ENCODE measurements around the gene GALNT9. TPM values are rescaled to one million over a fixed set of nuclear protein-coding genes. Genes with fewer than 3 reads are reported as not detected.

Gene GALNT9
- total RNA-seq, 1 experiment from 2014 or later, result 0.45 TPM

DNA sequence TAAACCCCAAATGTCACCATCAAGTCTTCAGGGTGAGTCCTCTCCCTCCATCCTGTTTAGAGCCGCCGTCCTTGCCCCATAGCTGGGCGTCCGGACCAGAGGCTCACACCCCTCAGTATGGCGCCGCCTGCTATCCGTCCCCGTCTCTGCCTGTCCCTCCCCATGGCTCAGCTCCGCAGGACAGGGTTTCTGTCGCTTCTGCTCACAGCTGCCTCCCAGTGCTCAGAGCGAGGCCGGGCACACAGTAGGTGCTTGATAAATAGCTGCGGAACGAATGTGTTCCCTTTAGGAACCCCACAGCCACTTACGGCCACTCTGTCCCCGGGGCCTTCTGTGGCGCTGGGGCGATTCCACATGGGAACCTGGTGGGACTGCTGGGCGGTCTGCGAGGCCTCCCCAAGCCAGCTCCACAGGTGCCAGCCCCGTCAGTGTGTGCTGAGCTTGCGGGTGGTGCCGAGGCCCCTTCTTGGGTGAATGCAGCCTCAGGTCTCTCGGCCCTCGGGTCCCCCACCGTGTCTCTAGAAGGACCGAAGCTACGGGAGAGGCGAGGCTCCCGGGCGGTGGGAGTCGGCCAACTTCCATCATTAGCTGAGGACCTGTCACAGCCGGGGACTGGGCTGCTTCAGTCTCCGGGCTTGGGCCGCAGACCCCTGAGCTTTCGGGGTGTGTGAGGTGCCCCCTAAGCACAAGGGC is 122.2 kb downstream of the GALNT9 start:
- BruUV-seq (replicated peaks), result no TSS peak
- Histone ChIP-seq H3K27me3 (replicated peaks; ENCODE audit: control insufficient read depth, insufficient read depth, low read length) (no peaks in the 10 kb centered on the region; the same call in 1 of the 2 replicates), H3K4me3 (ENCODE audit: low read depth, low read length) (no peak overlapping the region), H3K9me3 (no peaks in the 10 kb centered on the region), H3K36me3 (ENCODE audit: control insufficient read depth, insufficient read depth, low read length) (no peaks in the 10 kb centered on the region), H3K4me1 (no peaks in the 10 kb centered on the region)
- no peak for DNase-seq
- no peak overlapping the region for H3K27ac Mint-ChIP-seq (ENCODE audit: unreplicated experiment)
- intact Hi-C loops (cut with micrococcal nuclease; ENCODE audit: unreplicated experiment), result no loop called here
- ChIA-PET CTCF (no interaction called here), POLR2A (no interaction called here)
- H3K36me3 Mint-ChIP-seq (ENCODE audit: insufficient read depth, unreplicated experiment), result no peaks in the 10 kb centered on the region
- H3K4me1 Mint-ChIP-seq (ENCODE audit: low read depth, unreplicated experiment), result no peaks in the 10 kb centered on the region
- TF ChIP-seq, protein P1, sequence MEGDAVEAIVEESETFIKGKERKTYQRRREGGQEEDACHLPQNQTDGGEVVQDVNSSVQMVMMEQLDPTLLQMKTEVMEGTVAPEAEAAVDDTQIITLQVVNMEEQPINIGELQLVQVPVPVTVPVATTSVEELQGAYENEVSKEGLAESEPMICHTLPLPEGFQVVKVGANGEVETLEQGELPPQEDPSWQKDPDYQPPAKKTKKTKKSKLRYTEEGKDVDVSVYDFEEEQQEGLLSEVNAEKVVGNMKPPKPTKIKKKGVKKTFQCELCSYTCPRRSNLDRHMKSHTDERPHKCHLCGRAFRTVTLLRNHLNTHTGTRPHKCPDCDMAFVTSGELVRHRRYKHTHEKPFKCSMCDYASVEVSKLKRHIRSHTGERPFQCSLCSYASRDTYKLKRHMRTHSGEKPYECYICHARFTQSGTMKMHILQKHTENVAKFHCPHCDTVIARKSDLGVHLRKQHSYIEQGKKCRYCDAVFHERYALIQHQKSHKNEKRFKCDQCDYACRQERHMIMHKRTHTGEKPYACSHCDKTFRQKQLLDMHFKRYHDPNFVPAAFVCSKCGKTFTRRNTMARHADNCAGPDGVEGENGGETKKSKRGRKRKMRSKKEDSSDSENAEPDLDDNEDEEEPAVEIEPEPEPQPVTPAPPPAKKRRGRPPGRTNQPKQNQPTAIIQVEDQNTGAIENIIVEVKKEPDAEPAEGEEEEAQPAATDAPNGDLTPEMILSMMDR (IDR thresholded peaks at IDR 0.05; ENCODE audit: insufficient read depth in 1 of 2, low read depth in 1 of 2, low read length in 1 of 2, severe bottlenecking in 1 of 2, unreplicated experiment in 1 of 2), result no peak
- H3K27me3 Mint-ChIP-seq (ENCODE audit: insufficient read depth, unreplicated experiment), result peaks cover 22% of the 10 kb centered on the region
- H3K9me3 Mint-ChIP-seq (ENCODE audit: unreplicated experiment), result no peaks in the 10 kb centered on the region
- H3K4me3 Mint-ChIP-seq (ENCODE audit: unreplicated experiment), result no peak overlapping the region

DNA sequence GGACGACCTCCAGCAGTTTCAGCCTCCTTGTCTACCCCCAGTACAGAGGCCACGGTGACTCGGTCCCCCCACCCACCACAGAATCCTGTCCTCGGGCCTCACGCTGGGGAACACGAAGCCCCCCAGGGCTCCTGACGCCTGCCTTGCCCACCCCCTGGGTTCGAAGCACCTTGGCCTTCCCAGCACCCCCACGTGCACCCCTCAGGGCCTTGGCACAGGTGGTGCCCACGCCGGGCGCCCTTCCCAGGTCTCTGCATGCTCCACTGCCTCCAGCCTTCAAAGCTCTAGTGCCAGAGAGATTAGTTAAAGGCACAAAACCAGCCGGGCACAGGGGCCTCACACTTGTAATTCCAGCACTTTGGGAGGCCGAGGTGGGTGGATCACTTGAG is 123.3 kb downstream of the GALNT9 start:
- H3K27me3 ChIP-seq (replicated peaks; ENCODE audit: control insufficient read depth, insufficient read depth, low read length), result no peaks in the 10 kb centered on the region; the same call in 1 of the 2 replicates
- intact Hi-C loops (cut with micrococcal nuclease; ENCODE audit: unreplicated experiment), result no loop called here
- H3K9me3 Mint-ChIP-seq (ENCODE audit: unreplicated experiment), result no peaks in the 10 kb centered on the region
- H3K27me3 Mint-ChIP-seq (ENCODE audit: insufficient read depth, unreplicated experiment), result peaks cover 21% of the 10 kb centered on the region
- no peak overlapping the region for H3K4me3 Mint-ChIP-seq (ENCODE audit: unreplicated experiment)
- TF ChIP-seq, protein P1 (IDR thresholded peaks at IDR 0.05; ENCODE audit: insufficient read depth in 1 of 2, low read depth in 1 of 2, low read length in 1 of 2, severe bottlenecking in 1 of 2, unreplicated experiment in 1 of 2), result no peak
- DNase-seq, result no peak
- H3K36me3 ChIP-seq (ENCODE audit: control insufficient read depth, insufficient read depth, low read length), result no peaks in the 10 kb centered on the region
- H3K4me1 ChIP-seq, result no peaks in the 10 kb centered on the region
- BruUV-seq (replicated peaks), result no TSS peak
- CTCF ChIA-PET, result no interaction called here
- H3K27ac Mint-ChIP-seq (ENCODE audit: unreplicated experiment), result no peak overlapping the region
- no peaks in the 10 kb centered on the region for H3K9me3 ChIP-seq
- POLR2A ChIA-PET, result no interaction called here
- H3K4me1 Mint-ChIP-seq (ENCODE audit: low read depth, unreplicated experiment), result no peaks in the 10 kb centered on the region
- no peak overlapping the region for H3K4me3 ChIP-seq (ENCODE audit: low read depth, low read length)
- no peaks in the 10 kb centered on the region for H3K36me3 Mint-ChIP-seq (ENCODE audit: insufficient read depth, unreplicated experiment)

DNA sequence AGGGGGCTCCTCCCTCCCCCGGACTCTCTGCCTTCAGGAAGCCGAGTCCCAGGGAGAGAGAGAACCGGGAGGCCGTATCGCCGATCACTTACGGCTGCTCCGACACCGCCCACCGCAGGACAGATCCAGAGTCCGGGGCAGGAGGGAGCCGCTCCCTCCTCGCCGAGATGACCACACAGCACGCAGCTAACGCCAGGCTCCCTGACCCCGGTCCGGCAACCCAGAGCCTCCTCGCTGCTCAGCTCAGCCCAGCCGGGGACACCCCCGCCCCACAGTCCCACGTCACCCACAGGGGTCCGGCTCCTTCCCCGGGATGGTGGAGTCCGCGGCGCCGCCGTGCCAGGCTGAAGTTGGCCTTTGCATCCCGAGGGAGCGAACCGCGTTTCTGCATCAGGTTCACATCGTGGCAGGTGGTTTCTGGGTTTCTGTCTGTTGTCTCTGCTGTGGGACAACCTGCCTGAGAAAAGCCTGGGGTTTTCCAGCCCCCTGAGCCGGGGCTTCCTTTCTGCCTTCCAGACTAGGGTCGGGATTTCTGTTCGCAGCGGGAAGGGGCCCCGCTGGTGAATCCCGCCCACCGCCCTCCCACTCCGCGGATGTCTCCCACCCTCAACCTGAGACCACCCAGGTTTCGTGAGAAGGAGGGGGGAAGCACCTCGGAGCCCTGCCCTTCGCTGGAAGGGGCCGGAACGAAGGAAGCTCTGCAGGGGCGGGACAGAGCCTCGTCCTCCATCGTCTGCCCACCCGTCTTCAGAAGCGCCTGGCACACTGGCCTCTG is 123.9 kb downstream of the GALNT9 start:
- BruUV-seq (replicated peaks), result no TSS peak
- Mint-ChIP-seq H3K9me3 (ENCODE audit: unreplicated experiment) (no peaks in the 10 kb centered on the region), H3K4me1 (ENCODE audit: low read depth, unreplicated experiment) (no peaks in the 10 kb centered on the region), H3K27ac (ENCODE audit: unreplicated experiment) (no peak overlapping the region), H3K36me3 (ENCODE audit: insufficient read depth, unreplicated experiment) (no peaks in the 10 kb centered on the region), H3K27me3 (ENCODE audit: insufficient read depth, unreplicated experiment) (peaks cover 23% of the 10 kb centered on the region), H3K4me3 (ENCODE audit: unreplicated experiment) (no peak overlapping the region)
- no peaks in the 10 kb centered on the region for H3K36me3 ChIP-seq (ENCODE audit: control insufficient read depth, insufficient read depth, low read length)
- ChIA-PET POLR2A (no interaction called here), CTCF (no interaction called here)
- H3K4me3 ChIP-seq (ENCODE audit: low read depth, low read length), result no peak overlapping the region
- no peaks in the 10 kb centered on the region for H3K4me1 ChIP-seq
- intact Hi-C loops (cut with micrococcal nuclease; ENCODE audit: unreplicated experiment), result no loop called here
- H3K9me3 ChIP-seq, result no peaks in the 10 kb centered on the region
- TF ChIP-seq, protein P1 (IDR thresholded peaks at IDR 0.05; ENCODE audit: insufficient read depth in 1 of 2, low read depth in 1 of 2, low read length in 1 of 2, severe bottlenecking in 1 of 2, unreplicated experiment in 1 of 2), result no peak
- H3K27me3 ChIP-seq (replicated peaks; ENCODE audit: control insufficient read depth, insufficient read depth, low read length), result no peaks in the 10 kb centered on the region; the same call in 1 of the 2 replicates
- DNase-seq, result no peak
